HepG2 (cell line): ENCODE data around the gene CRYAA. TPM values are rescaled to one million over a fixed set of nuclear protein-coding genes. Genes with fewer than 3 reads are reported as not detected.
A peak's percentile ranks its signal among the peaks of the same experiment; 100 is the strongest.

ENCODE experiments used
- ARNT2 ChIP-seq: sonication (generic); formaldehyde crosslinking; IDR thresholded peaks from 2 replicates; pipeline ENCODE4 v1.8.0; 2022; ENCODE audit warnings: mild to moderate bottlenecking, low read depth, missing genetic modification reagents, moderate library complexity
- DNMT3B ChIP-seq: conservative IDR thresholded peaks from 2 replicates; pipeline ENCODE4 v1.6.1; 2016; ENCODE audit warnings: missing biosample characterization, control low read depth
- IRF9 ChIP-seq: sonication (generic); formaldehyde crosslinking; IDR thresholded peaks from 2 replicates; pipeline ENCODE4 v1.8.0; 2022; ENCODE audit warnings: missing genetic modification reagents, mild to moderate bottlenecking, borderline replicate concordance
- NR2F2 ChIP-seq: IDR thresholded peaks from 2 replicates; pipeline ENCODE4 v1.6.1; 2012; ENCODE audit warnings: low read depth, inconsistent platforms, borderline replicate concordance
- PATZ1 ChIP-seq: sonication (generic); formaldehyde crosslinking; IDR thresholded peaks from 2 replicates; pipeline ENCODE4 v1.4.0; 2020; ENCODE audit warnings: missing genetic modification reagents
- RAD21 ChIP-seq: fragments of 450-650 bp; formaldehyde crosslinking; IDR thresholded peaks from 2 replicates; pipeline ENCODE4 v1.5.0; 2020; ENCODE audit warnings: mild to moderate bottlenecking
- SIX4 ChIP-seq: sonication (generic); formaldehyde crosslinking; IDR thresholded peaks from 2 replicates; pipeline ENCODE4 v1.4.0; 2020; ENCODE audit warnings: missing genetic modification reagents
- ZBTB38 ChIP-seq: sonication (generic); formaldehyde crosslinking; IDR thresholded peaks from 2 replicates; pipeline ENCODE4 v1.5.1; 2020; ENCODE audit warnings: mild to moderate bottlenecking, missing genetic modification reagents
- ZFP62 ChIP-seq: sonication (generic); formaldehyde crosslinking; IDR thresholded peaks from 2 replicates; pipeline ENCODE4 v1.4.0; 2020; ENCODE audit warnings: missing genetic modification reagents
- ZNF343 ChIP-seq: sonication (generic); formaldehyde crosslinking; IDR thresholded peaks from 2 replicates; pipeline ENCODE4 v1.4.0; 2020; ENCODE audit warnings: mild to moderate bottlenecking, missing genetic modification reagents
- ZNF713 ChIP-seq: sonication (generic); formaldehyde crosslinking; IDR thresholded peaks from 2 replicates; pipeline ENCODE4 v1.4.0; 2020; ENCODE audit warnings: mild to moderate bottlenecking, missing genetic modification reagents
- ZNF782 ChIP-seq: sonication (generic); formaldehyde crosslinking; IDR thresholded peaks from 2 replicates; pipeline ENCODE4 v1.4.0; 2020; ENCODE audit warnings: missing genetic modification reagents, mild to moderate bottlenecking, borderline replicate concordance
- polyA plus RNA-seq, 8 experiments: library from polyadenylated mRNA; depleted of rRNA in 3 of 8; stranded (reverse) in 7 of 8; unstranded in 1 of 8; fragments of >200 nt; fragmentation: Illumina TruSeq in 4 of 8; extraction: Trizol in 4 of 8; gene quantifications; 2 replicates each; pipeline versions ENCODE4 v1.2.1 to v1.2.3, GENCODE V29; 2011 to 2016; ENCODE audit warnings: low read depth in 4 of 8, missing spikeins in 1 of 8, mixed read lengths in 1 of 8; ENCODE audit not compliant: insufficient read depth in 1 of 8
- total RNA-seq, 5 experiments: library from RNA; depleted of rRNA; stranded (reverse); fragments of >200 nt; fragmentation: Illumina TruSeq; extraction: Trizol; gene quantifications; 2 replicates each; pipeline ENCODE4 v1.2.3, GENCODE V29; 2016; ENCODE audit warnings: low read depth in 1 of 5
- TF ChIP-seq, protein P1 (sequence below): IDR thresholded peaks from 2 replicates; pipeline ENCODE4 v1.6.1; 2016; ENCODE audit warnings: low read depth, borderline replicate concordance
- TF ChIP-seq, protein P2 (sequence below): sonication (generic); IDR thresholded peaks from 2 replicates; pipeline ENCODE4 v1.6.1; 2016; ENCODE audit warnings: low read depth, borderline replicate concordance
- TF ChIP-seq, protein P3 (sequence below): sonication (generic); formaldehyde crosslinking; IDR thresholded peaks from 2 replicates; pipeline ENCODE4 v1.5.0; 2020; ENCODE audit warnings: missing genetic modification reagents
- TF ChIP-seq, protein P4 (sequence below): sonication (generic); formaldehyde crosslinking; IDR thresholded peaks from 2 replicates; pipeline ENCODE4 v1.4.0; 2020; ENCODE audit warnings: missing genetic modification reagents
- TF ChIP-seq, protein P5 (sequence below): sonication (generic); formaldehyde crosslinking; IDR thresholded peaks from 2 replicates; pipeline ENCODE4 v1.4.0; 2020; ENCODE audit warnings: mild to moderate bottlenecking, missing genetic modification reagents
- TF ChIP-seq, protein P6 (sequence below): sonication (generic); formaldehyde crosslinking; IDR thresholded peaks from 2 replicates; pipeline ENCODE4 v1.5.0; 2020; ENCODE audit warnings: mild to moderate bottlenecking, missing genetic modification reagents, moderate library complexity

CRYAA gene
- total and polyA plus RNA-seq, 2 of the 13 experiments (the other 11 are each of a cell fraction or from before 2014, with no cell fraction given), result 5.6 to 8.6 TPM

DNA sequence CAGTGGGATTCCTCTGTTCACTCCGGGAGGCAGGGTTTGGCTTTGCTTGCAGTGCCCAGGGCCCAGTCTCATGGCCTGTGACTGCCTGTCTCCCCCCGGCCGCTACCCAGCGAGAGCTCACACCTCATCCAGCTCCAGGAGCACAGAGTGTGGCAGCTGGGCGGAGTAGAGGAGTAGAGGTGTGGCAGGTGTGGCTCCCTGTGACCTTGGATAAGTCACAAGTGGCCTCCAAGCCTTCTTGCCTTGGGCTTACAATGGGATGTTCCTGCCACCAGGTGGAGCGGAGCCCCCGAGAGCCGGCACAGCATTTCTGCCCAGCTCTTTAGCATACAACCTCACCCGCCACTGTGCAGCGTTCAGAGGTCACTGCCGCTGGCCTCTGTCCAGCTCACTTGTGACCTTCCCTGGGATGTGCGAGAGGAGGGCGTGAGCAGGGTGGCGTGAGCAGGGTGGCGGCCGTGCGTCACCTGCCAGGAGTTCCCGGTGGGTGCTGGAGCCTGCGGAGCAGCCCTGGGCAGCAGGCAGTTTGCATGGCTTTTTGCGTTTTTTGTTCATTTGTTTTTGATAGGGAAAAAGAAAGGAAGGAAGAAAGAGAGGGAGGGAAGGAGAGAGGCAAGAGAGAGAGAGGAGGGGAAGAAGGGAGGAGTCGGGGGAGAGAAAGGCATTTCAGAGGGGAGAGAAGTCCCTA lies 42.4 kb downstream of the CRYAA start (continued):
- TF ChIP-seq ARNT2 (CRISPR knock-in tag) (no peak; the same call in 1 of the 2 replicates), ZNF782 (CRISPR knock-in tag) (peak; percentile 63; the same call in 1 of the 2 replicates), ZFP62 (CRISPR knock-in tag) (no peak), ZNF343 (CRISPR knock-in tag) (peak; percentile 88), NR2F2 (peak; percentile 59), ZBTB38 (CRISPR knock-in tag) (peak; percentile 84), SIX4 (CRISPR knock-in tag) (0 out of 2 replicates have a peak, but pooled peaks have one; percentile 46), RAD21 (CRISPR knock-in tag) (peak; percentile 95), IRF9 (CRISPR knock-in tag) (no peak), PATZ1 (CRISPR knock-in tag) (peak; percentile 68), ZNF713 (no peak), DNMT3B (CRISPR knock-in tag) (0 out of 2 replicates have a peak, but pooled peaks have one; percentile 7)
- TF ChIP-seq, protein P1, sequence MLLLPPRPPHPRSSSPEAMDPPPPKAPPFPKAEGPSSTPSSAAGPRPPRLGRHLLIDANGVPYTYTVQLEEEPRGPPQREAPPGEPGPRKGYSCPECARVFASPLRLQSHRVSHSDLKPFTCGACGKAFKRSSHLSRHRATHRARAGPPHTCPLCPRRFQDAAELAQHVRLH, result peak; percentile 61; the same call in 1 of the 2 replicates
- TF ChIP-seq, protein P2, sequence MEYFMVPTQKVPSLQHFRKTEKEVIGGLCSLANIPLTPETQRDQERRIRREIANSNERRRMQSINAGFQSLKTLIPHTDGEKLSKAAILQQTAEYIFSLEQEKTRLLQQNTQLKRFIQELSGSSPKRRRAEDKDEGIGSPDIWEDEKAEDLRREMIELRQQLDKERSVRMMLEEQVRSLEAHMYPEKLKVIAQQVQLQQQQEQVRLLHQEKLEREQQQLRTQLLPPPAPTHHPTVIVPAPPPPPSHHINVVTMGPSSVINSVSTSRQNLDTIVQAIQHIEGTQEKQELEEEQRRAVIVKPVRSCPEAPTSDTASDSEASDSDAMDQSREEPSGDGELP, result peak; percentile 63; the same call in 1 of the 2 replicates
- TF ChIP-seq, protein P3, sequence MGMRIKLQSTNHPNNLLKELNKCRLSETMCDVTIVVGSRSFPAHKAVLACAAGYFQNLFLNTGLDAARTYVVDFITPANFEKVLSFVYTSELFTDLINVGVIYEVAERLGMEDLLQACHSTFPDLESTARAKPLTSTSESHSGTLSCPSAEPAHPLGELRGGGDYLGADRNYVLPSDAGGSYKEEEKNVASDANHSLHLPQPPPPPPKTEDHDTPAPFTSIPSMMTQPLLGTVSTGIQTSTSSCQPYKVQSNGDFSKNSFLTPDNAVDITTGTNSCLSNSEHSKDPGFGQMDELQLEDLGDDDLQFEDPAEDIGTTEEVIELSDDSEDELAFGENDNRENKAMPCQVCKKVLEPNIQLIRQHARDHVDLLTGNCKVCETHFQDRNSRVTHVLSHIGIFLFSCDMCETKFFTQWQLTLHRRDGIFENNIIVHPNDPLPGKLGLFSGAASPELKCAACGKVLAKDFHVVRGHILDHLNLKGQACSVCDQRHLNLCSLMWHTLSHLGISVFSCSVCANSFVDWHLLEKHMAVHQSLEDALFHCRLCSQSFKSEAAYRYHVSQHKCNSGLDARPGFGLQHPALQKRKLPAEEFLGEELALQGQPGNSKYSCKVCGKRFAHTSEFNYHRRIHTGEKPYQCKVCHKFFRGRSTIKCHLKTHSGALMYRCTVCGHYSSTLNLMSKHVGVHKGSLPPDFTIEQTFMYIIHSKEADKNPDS (CRISPR knock-in tag), result no peak
- TF ChIP-seq, protein P4, sequence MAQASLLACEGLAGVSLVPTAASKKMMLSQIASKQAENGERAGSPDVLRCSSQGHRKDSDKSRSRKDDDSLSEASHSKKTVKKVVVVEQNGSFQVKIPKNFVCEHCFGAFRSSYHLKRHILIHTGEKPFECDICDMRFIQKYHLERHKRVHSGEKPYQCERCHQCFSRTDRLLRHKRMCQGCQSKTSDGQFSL (CRISPR knock-in tag), result no peak
- TF ChIP-seq, protein P5, sequence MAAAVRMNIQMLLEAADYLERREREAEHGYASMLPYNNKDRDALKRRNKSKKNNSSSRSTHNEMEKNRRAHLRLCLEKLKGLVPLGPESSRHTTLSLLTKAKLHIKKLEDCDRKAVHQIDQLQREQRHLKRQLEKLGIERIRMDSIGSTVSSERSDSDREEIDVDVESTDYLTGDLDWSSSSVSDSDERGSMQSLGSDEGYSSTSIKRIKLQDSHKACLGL (CRISPR knock-in tag), result peak; percentile 40; the same call in 1 of the 2 replicates
- TF ChIP-seq, protein P6, sequence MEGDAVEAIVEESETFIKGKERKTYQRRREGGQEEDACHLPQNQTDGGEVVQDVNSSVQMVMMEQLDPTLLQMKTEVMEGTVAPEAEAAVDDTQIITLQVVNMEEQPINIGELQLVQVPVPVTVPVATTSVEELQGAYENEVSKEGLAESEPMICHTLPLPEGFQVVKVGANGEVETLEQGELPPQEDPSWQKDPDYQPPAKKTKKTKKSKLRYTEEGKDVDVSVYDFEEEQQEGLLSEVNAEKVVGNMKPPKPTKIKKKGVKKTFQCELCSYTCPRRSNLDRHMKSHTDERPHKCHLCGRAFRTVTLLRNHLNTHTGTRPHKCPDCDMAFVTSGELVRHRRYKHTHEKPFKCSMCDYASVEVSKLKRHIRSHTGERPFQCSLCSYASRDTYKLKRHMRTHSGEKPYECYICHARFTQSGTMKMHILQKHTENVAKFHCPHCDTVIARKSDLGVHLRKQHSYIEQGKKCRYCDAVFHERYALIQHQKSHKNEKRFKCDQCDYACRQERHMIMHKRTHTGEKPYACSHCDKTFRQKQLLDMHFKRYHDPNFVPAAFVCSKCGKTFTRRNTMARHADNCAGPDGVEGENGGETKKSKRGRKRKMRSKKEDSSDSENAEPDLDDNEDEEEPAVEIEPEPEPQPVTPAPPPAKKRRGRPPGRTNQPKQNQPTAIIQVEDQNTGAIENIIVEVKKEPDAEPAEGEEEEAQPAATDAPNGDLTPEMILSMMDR (CRISPR knock-in tag), result peak; percentile 97
